OCI-LY7 (cell line): Measurements from ENCODE around the gene PRM2. TPM values are rescaled to one million over a fixed set of nuclear protein-coding genes. Genes with fewer than 3 reads are reported as not detected.
A peak's percentile ranks its signal among the peaks of the same experiment; 100 is the strongest.

ENCODE experiments used
- BruUV-seq: library from RNA; stranded (reverse); fragments of 400-500 nt; replicated peaks from 2 replicates; lab custom pipeline; 2021; lab: Mats Ljungman, UMichigan
- CTCF ChIA-PET: fragments of 300-600 bp; sonication (Branson Sonifier 250); formaldehyde crosslinking; loops from one replicate; lab custom pipeline; 2022; ENCODE audit warnings: antibody characterized with exemption; ENCODE audit not compliant: unreplicated experiment; lab: Charles Lee
- POLR2A ChIA-PET: fragments of 300-600 bp; sonication (Branson Sonifier 250); formaldehyde crosslinking; loops from one replicate; lab custom pipeline; 2022; ENCODE audit warnings: antibody characterized with exemption; lab: Charles Lee
- DNase-seq: peaks from one replicate; pipeline ENCODE4 v3.0.0-alpha.2; 2015; ENCODE audit warnings: low spot score
- H2AFZ ChIP-seq: fragments of 200-600 bp; sonication (generic), shearing (Covaris generic); 2 replicates; pipeline ENCODE4 v1.6.1; 2014; ENCODE audit warnings: mild to moderate bottlenecking, antibody characterized with exemption, low read length, moderate library complexity
- H3K27ac ChIP-seq: fragments of 200-600 bp; sonication (generic); 2 replicates; pipeline ENCODE4 v1.5.1; 2014; ENCODE audit warnings: mixed run types, low read depth, mild to moderate bottlenecking, moderate library complexity, low read length, inconsistent platforms; ENCODE audit not compliant: poor library complexity, severe bottlenecking
- H3K36me3 ChIP-seq: fragments of 200-600 bp; sonication (generic); 2 replicates; pipeline ENCODE4 v1.6.1; 2014; ENCODE audit warnings: mild to moderate bottlenecking, antibody characterized with exemption, low read length, moderate library complexity, mixed read lengths; ENCODE audit not compliant: insufficient read depth
- H3K4me1 ChIP-seq: fragments of 200-600 bp; sonication (generic); 2 replicates; pipeline ENCODE4 v1.5.1; 2014; ENCODE audit warnings: mild to moderate bottlenecking, low read length; ENCODE audit not compliant: insufficient read depth, poor library complexity, severe bottlenecking
- H3K4me2 ChIP-seq: fragments of 200-600 bp; sonication (generic); 2 replicates; pipeline ENCODE4 v1.6.1; 2014; ENCODE audit warnings: mild to moderate bottlenecking, low read length
- H3K4me3 ChIP-seq: fragments of 200-600 bp; sonication (generic); 2 replicates; pipeline ENCODE4 v1.5.1; 2014; ENCODE audit warnings: mild to moderate bottlenecking, low read depth, low read length; ENCODE audit not compliant: poor library complexity, severe bottlenecking
- H3K79me2 ChIP-seq: fragments of 200-600 bp; sonication (generic); 2 replicates; pipeline ENCODE4 v1.6.1; 2016; ENCODE audit warnings: low read depth, mild to moderate bottlenecking, low read length, moderate library complexity, mixed read lengths; ENCODE audit not compliant: insufficient read depth
- H3K9me2 ChIP-seq: fragments of 200-600 bp; sonication (generic); 2 replicates; pipeline ENCODE4 v1.6.1; 2016; ENCODE audit warnings: mild to moderate bottlenecking, low read length, mixed read lengths; ENCODE audit not compliant: insufficient read depth
- H3K9me3 ChIP-seq: fragments of 200-600 bp; sonication (generic); 2 replicates; pipeline ENCODE4 v1.6.1; 2014; ENCODE audit warnings: mild to moderate bottlenecking, mixed run types, low read length, mixed read lengths
- H4K20me1 ChIP-seq: fragments of 200-600 bp; sonication (generic); 2 replicates; pipeline ENCODE4 v1.6.1; 2014; ENCODE audit warnings: mild to moderate bottlenecking, antibody characterized with exemption, low read length, moderate library complexity, mixed read lengths; ENCODE audit not compliant: insufficient read depth
- CTCF ChIP-seq: fragments of 200-600 bp; sonication (generic); conservative IDR thresholded peaks from 2 replicates; pipeline ENCODE4 v1.5.1; 2014; ENCODE audit warnings: mild to moderate bottlenecking, antibody characterized with exemption, low read length, moderate library complexity, mixed read lengths
- EZH2phosphoT487 ChIP-seq: fragments of 200-600 bp; sonication (generic); IDR thresholded peaks from 2 replicates; pipeline ENCODE4 v1.6.1; 2018; ENCODE audit warnings: low read depth, borderline replicate concordance, mild to moderate bottlenecking, mixed run types, antibody characterized with exemption, low read length, moderate library complexity, mixed read lengths
- intact Hi-C: fragments of 100-400 bp; cut with micrococcal nuclease; formaldehyde crosslinking; loops from one replicate; pipeline ENCODE4 v1.10.0; 2022; ENCODE audit not compliant: unreplicated experiment
- total RNA-seq, 2 experiments: library from RNA; depleted of rRNA in 1 of 2; stranded (reverse); fragments of >200 nt in 1 of 2; shearing (Covaris generic) in 1 of 2; gene quantifications; 2 replicates each; pipeline ENCODE4 v1.2.3, GENCODE V29; 2014 to 2022

The PRM2 gene
- total RNA-seq, 2 experiments from 2014 or later: not detected

GRCh38 chr16:11240636-11241473, 35.4 kb downstream of the PRM2 start:
- H3K4me1 ChIP-seq: peaks cover 8% of the 10 kb centered on the region
- H4K20me1 ChIP-seq: no peaks in the 10 kb centered on the region
- POLR2A ChIA-PET: no interaction called here
- no peaks in the 10 kb centered on the region for H3K36me3 ChIP-seq
- H3K4me2 ChIP-seq: peak overlapping the region; percentile 30; the same call in 1 of the 2 replicates
- TF ChIP-seq EZH2phosphoT487 (no peak), CTCF (no peak)
- H3K9me3 ChIP-seq: no peaks in the 10 kb centered on the region
- BruUV-seq: no TSS peak
- H3K79me2 ChIP-seq: no peaks in the 10 kb centered on the region
- intact Hi-C loops: no loop called here
- no peak overlapping the region for H3K4me3 ChIP-seq
- no peaks in the 10 kb centered on the region for H3K9me2 ChIP-seq
- no peak overlapping the region for H2AFZ ChIP-seq
- CTCF ChIA-PET: no interaction called here
- DNase-seq: no peak
- H3K27ac ChIP-seq: no peak overlapping the region

GRCh38 chr16:11239644-11240632, 36.3 kb downstream of the PRM2 start:
- Histone ChIP-seq H3K9me3 (no peaks in the 10 kb centered on the region), H3K4me1 (peaks cover 8% of the 10 kb centered on the region), H4K20me1 (no peaks in the 10 kb centered on the region), H3K4me3 (no peak overlapping the region), H3K4me2 (no peak overlapping the region), H3K9me2 (no peaks in the 10 kb centered on the region), H3K27ac (no peak overlapping the region), H2AFZ (no peak overlapping the region), H3K36me3 (no peaks in the 10 kb centered on the region), H3K79me2 (no peaks in the 10 kb centered on the region)
- intact Hi-C loops: no loop called here
- DNase-seq: no peak
- TF ChIP-seq CTCF (no peak), EZH2phosphoT487 (no peak)
- no TSS peak for BruUV-seq
- ChIA-PET POLR2A (no interaction called here), CTCF (no interaction called here)
